ENCODE measurements around the gene ZNF672.

- TF ChIP-seq, protein P1, sequence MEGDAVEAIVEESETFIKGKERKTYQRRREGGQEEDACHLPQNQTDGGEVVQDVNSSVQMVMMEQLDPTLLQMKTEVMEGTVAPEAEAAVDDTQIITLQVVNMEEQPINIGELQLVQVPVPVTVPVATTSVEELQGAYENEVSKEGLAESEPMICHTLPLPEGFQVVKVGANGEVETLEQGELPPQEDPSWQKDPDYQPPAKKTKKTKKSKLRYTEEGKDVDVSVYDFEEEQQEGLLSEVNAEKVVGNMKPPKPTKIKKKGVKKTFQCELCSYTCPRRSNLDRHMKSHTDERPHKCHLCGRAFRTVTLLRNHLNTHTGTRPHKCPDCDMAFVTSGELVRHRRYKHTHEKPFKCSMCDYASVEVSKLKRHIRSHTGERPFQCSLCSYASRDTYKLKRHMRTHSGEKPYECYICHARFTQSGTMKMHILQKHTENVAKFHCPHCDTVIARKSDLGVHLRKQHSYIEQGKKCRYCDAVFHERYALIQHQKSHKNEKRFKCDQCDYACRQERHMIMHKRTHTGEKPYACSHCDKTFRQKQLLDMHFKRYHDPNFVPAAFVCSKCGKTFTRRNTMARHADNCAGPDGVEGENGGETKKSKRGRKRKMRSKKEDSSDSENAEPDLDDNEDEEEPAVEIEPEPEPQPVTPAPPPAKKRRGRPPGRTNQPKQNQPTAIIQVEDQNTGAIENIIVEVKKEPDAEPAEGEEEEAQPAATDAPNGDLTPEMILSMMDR (IDR thresholded peaks at IDR 0.05), result no peak
- no peak for TF ChIP-seq POLR2AphosphoS5 (IDR thresholded peaks at IDR 0.05)
Measured at GRCh38 chr1:248834343-248834940, 3.6 kb upstream of the ZNF672 start.
